H1 (cell line): ENCODE measurements around the gene TTC31. TPM values are rescaled to one million over a fixed set of nuclear protein-coding genes. Genes with fewer than 3 reads are reported as not detected.

Source experiments
- BACH1 ChIP-seq: IDR thresholded peaks from 2 replicates; pipeline ENCODE4 v1.6.1; 2012; ENCODE audit warnings: low read length, improper control_type of control experiment
- EZH2 ChIP-seq: fragments of 200-600 bp; sonication (generic); IDR thresholded peaks from 2 replicates; pipeline ENCODE4 v1.7.1; 2012; ENCODE audit warnings: low read depth, mild to moderate bottlenecking, moderate library complexity, low read length, inconsistent platforms; ENCODE audit not compliant: severe bottlenecking
- FOSL1 ChIP-seq: IDR thresholded peaks from 2 replicates; pipeline ENCODE4 v1.6.1; 2011; ENCODE audit warnings: mild to moderate bottlenecking, low read depth, low read length, moderate library complexity; ENCODE audit not compliant: insufficient read depth
- GTF2F1 ChIP-seq: IDR thresholded peaks from 2 replicates; pipeline ENCODE4 v1.6.1; 2012; ENCODE audit warnings: low read depth, low read length, improper control_type of control experiment, borderline replicate concordance
- JUN ChIP-seq: IDR thresholded peaks from 2 replicates; pipeline ENCODE4 v1.6.1; 2011; ENCODE audit warnings: low read depth, mild to moderate bottlenecking, improper control_type of control experiment, low read length
- RXRA ChIP-seq: IDR thresholded peaks from 2 replicates; pipeline ENCODE4 v1.6.1; 2011; ENCODE audit warnings: low read depth, mild to moderate bottlenecking, low read length, moderate library complexity; ENCODE audit not compliant: insufficient read depth
- TBP ChIP-seq: IDR thresholded peaks from 2 replicates; pipeline ENCODE4 v1.6.1; 2011; ENCODE audit warnings: low read depth, low read length, improper control_type of control experiment
- polyA plus RNA-seq, 7 experiments: library from polyadenylated mRNA; depleted of rRNA in 3 of 7; stranded (reverse) in 5 of 7; unstranded in 2 of 7; fragments of >200 nt in 5 of 7; fragments of 200-250 nt in 2 of 7; gene quantifications; 1 replicate in 5 of 7; 2 replicates in 1 of 7; 4 replicates in 1 of 7; pipeline versions ENCODE4 v1.2.1 to v1.2.3, GENCODE V29; 2011 to 2013; ENCODE audit warnings: missing spikeins in 2 of 7, mixed read lengths in 2 of 7
- total RNA-seq: library from RNA; stranded (reverse); fragmentation: NEBNext Ultra II Directional; extraction: Animal tissue kit (Norgen Biotek cat#: 25700); gene quantifications from 2 replicates; pipeline ENCODE4 v1.2.1, GENCODE V29; 2021
- TF ChIP-seq, protein P1 (sequence below): fragments of 300-600 bp; sonication (generic); IDR thresholded peaks from 2 replicates; pipeline ENCODE4 v1.7.1; 2012; ENCODE audit warnings: low read length, moderate library complexity, mild to moderate bottlenecking, inconsistent platforms; ENCODE audit not compliant: insufficient replicate concordance
- TF ChIP-seq, protein P2 (sequence below): IDR thresholded peaks from 2 replicates; pipeline ENCODE4 v1.6.1; 2012; ENCODE audit warnings: inconsistent platforms

TTC31 gene
- total and polyA plus RNA-seq, 2 of the 8 experiments (the other 6 are each of a cell fraction or from before 2014, with no cell fraction given), result 28.8 to 29.9 TPM

DNA sequence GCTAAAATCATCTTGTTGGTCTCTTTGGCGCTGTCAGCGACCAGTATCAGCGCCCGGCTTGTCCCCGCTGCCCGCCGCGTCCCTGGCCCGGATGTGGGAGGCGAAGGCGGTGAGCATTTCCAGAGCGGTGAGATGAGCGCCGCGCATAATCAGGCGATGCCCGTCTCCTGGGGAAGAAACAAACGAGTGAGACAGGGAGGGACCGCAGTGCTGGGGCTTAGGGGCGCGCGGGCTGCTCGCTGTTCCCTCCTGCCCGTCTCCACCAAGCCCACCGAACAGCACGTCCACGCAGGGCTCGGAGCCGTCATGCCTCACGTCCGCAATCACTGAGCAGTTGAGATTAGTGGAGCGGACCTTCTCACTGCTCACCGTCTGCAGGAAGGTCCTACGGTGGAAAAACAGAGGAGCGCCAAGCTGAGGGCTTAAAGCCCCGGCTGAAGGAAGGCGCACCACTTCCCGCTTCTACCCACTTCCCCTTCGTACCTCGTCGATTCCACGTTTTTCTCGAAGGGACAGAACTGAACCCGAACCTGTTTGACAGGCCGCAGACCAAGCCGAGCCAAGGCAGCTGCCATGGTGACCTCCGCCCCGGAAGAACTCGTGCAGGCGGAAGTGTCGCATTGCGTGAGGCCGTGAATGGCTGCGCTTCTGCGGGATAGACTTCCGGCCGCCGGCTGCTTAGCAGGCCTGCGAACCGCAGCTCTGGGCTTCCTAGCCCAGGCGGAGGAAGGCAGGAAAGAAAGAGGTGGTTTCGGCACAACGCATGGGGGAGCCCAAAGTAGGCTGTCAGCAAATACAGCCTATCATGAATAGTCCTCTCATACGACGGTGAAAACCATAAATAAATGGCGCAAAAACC lies 10.6 kb upstream of the TTC31 start, which contains the start of gene MRPL53 (continued):
- TF ChIP-seq RXRA (no peak), BACH1 (no peak; the same call in 1 of the 2 replicates), JUN (no peak), EZH2 (no peak), FOSL1 (no peak), GTF2F1 (peak; percentile 72; the same call in 1 of the 2 replicates), TBP (peak; percentile 64; the same call in 1 of the 2 replicates)
- TF ChIP-seq, protein P1, sequence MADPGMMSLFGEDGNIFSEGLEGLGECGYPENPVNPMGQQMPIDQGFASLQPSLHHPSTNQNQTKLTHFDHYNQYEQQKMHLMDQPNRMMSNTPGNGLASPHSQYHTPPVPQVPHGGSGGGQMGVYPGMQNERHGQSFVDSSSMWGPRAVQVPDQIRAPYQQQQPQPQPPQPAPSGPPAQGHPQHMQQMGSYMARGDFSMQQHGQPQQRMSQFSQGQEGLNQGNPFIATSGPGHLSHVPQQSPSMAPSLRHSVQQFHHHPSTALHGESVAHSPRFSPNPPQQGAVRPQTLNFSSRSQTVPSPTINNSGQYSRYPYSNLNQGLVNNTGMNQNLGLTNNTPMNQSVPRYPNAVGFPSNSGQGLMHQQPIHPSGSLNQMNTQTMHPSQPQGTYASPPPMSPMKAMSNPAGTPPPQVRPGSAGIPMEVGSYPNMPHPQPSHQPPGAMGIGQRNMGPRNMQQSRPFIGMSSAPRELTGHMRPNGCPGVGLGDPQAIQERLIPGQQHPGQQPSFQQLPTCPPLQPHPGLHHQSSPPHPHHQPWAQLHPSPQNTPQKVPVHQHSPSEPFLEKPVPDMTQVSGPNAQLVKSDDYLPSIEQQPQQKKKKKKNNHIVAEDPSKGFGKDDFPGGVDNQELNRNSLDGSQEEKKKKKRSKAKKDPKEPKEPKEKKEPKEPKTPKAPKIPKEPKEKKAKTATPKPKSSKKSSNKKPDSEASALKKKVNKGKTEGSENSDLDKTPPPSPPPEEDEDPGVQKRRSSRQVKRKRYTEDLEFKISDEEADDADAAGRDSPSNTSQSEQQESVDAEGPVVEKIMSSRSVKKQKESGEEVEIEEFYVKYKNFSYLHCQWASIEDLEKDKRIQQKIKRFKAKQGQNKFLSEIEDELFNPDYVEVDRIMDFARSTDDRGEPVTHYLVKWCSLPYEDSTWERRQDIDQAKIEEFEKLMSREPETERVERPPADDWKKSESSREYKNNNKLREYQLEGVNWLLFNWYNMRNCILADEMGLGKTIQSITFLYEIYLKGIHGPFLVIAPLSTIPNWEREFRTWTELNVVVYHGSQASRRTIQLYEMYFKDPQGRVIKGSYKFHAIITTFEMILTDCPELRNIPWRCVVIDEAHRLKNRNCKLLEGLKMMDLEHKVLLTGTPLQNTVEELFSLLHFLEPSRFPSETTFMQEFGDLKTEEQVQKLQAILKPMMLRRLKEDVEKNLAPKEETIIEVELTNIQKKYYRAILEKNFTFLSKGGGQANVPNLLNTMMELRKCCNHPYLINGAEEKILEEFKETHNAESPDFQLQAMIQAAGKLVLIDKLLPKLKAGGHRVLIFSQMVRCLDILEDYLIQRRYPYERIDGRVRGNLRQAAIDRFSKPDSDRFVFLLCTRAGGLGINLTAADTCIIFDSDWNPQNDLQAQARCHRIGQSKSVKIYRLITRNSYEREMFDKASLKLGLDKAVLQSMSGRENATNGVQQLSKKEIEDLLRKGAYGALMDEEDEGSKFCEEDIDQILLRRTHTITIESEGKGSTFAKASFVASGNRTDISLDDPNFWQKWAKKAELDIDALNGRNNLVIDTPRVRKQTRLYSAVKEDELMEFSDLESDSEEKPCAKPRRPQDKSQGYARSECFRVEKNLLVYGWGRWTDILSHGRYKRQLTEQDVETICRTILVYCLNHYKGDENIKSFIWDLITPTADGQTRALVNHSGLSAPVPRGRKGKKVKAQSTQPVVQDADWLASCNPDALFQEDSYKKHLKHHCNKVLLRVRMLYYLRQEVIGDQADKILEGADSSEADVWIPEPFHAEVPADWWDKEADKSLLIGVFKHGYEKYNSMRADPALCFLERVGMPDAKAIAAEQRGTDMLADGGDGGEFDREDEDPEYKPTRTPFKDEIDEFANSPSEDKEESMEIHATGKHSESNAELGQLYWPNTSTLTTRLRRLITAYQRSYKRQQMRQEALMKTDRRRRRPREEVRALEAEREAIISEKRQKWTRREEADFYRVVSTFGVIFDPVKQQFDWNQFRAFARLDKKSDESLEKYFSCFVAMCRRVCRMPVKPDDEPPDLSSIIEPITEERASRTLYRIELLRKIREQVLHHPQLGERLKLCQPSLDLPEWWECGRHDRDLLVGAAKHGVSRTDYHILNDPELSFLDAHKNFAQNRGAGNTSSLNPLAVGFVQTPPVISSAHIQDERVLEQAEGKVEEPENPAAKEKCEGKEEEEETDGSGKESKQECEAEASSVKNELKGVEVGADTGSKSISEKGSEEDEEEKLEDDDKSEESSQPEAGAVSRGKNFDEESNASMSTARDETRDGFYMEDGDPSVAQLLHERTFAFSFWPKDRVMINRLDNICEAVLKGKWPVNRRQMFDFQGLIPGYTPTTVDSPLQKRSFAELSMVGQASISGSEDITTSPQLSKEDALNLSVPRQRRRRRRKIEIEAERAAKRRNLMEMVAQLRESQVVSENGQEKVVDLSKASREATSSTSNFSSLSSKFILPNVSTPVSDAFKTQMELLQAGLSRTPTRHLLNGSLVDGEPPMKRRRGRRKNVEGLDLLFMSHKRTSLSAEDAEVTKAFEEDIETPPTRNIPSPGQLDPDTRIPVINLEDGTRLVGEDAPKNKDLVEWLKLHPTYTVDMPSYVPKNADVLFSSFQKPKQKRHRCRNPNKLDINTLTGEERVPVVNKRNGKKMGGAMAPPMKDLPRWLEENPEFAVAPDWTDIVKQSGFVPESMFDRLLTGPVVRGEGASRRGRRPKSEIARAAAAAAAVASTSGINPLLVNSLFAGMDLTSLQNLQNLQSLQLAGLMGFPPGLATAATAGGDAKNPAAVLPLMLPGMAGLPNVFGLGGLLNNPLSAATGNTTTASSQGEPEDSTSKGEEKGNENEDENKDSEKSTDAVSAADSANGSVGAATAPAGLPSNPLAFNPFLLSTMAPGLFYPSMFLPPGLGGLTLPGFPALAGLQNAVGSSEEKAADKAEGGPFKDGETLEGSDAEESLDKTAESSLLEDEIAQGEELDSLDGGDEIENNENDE, result no peak
- TF ChIP-seq, protein P2, sequence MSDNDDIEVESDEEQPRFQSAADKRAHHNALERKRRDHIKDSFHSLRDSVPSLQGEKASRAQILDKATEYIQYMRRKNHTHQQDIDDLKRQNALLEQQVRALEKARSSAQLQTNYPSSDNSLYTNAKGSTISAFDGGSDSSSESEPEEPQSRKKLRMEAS, result peak; percentile 75
